ENCODE results near the gene PKNOX1.
A peak's percentile ranks its signal among the peaks of the same experiment; 100 is the strongest.
"Not testable (repeated sequence)": the region's sequence is repeated elsewhere in the genome, so short reads cannot be mapped to it uniquely, and the experiment has no call there.

PKNOX1 gene

GRCh38 chr21:42973991-42974831 lies at the start of gene PKNOX1:
Gene PKNOX1, plus strand, starts transcription at chr21:42974562. Its CDS starts 29,820 bp downstream, at chr21:43004382.
- TF ChIP-seq CTCF (conservative IDR thresholded peaks at IDR 0.05) (no peak), ZFX (IDR thresholded peaks at IDR 0.05) (no peak)

GRCh38 chr21:42925114-42925926 lies 49.0 kb upstream of the PKNOX1 start, which contains the start of gene ERVH48-1:
Gene ERVH48-1, minus strand, starts transcription at chr21:42925630. Its CDS starts 6,624 bp downstream, at chr21:42919006.
- TF ChIP-seq CTCF (conservative IDR thresholded peaks at IDR 0.05) = no peak
- no peak for TF ChIP-seq ZFX (IDR thresholded peaks at IDR 0.05)
- peak within 1 kb of the TSS; percentile 74 for H3K27ac ChIP-seq

More at GRCh38 chr21:42973991-42974831, at the start of gene PKNOX1:
- peak within 1 kb of the TSS; percentile 93 for H3K27ac ChIP-seq

- H3K27ac ChIP-seq = not testable (repeated sequence)
These were observed 46.7 kb upstream of the PKNOX1 start for GRCh38 chr21:42927474-42928200.

- TF ChIP-seq CTCF (conservative IDR thresholded peaks at IDR 0.05) = no peak
- no peak for TF ChIP-seq ZFX (IDR thresholded peaks at IDR 0.05)
- no peak overlapping the region for H3K27ac ChIP-seq
These were observed 44.4 kb upstream of the PKNOX1 start for GRCh38 chr21:42929969-42930368.

- no peak for TF ChIP-seq ZFX (IDR thresholded peaks at IDR 0.05)
- peak overlapping the region; percentile 61 for H3K27ac ChIP-seq
These were observed 42.7 kb upstream of the PKNOX1 start for GRCh38 chr21:42931560-42932235.

GRCh38 chr21:42932378-42933136 lies 41.8 kb upstream of the PKNOX1 start:
- H3K27ac ChIP-seq = peak overlapping the region; percentile 61

GRCh38 chr21:42933137-42933970 lies 41.0 kb upstream of the PKNOX1 start:
- peak overlapping the region; percentile 61 for H3K27ac ChIP-seq

GRCh38 chr21:42933973-42934372 lies 40.4 kb upstream of the PKNOX1 start:
- peak overlapping the region; percentile 61 for H3K27ac ChIP-seq

- not testable (repeated sequence) for H3K27ac ChIP-seq
These were observed 38.0 kb upstream of the PKNOX1 start for GRCh38 chr21:42936360-42936759.

- not testable (repeated sequence) for H3K27ac ChIP-seq
These were observed 37.1 kb upstream of the PKNOX1 start for GRCh38 chr21:42937034-42937940.
